Hypothalamus (tissue), 51 donors: ENCODE data around the gene NAV3.

Source experiments
- DNase-seq, 51 donors: peaks; one replicate each; lab custom pipeline; 2025; lab: John Stamatoyannopoulos, UW

Gene NAV3

GRCh38 chr12:77830583-77831351, at the start of gene NAV3:
Gene NAV3 (plus strand): TSS chr12:77830894. CDS start chr12:77831462, 568 bp downstream.
- DNase-seq: peak in 1 of 51 donors; percentile 24

- DNase-seq: no peak
Measured at GRCh38 chr12:77782034-77782433, 48.7 kb upstream of the NAV3 start.

GRCh38 chr12:77782766-77783165, 47.9 kb upstream of the NAV3 start:
- DNase-seq: no peak

- DNase-seq: no peak
Measured at GRCh38 chr12:77785211-77785610, 45.5 kb upstream of the NAV3 start.

- no peak for DNase-seq
Measured at GRCh38 chr12:77786675-77787074, 44.0 kb upstream of the NAV3 start.

GRCh38 chr12:77788231-77789168, 42.2 kb upstream of the NAV3 start:
- DNase-seq: no peak

GRCh38 chr12:77795699-77796098, 35.0 kb upstream of the NAV3 start:
- DNase-seq: no peak

GRCh38 chr12:77796775-77797174, 33.9 kb upstream of the NAV3 start:
- DNase-seq: no peak

GRCh38 chr12:77800501-77800900, 30.2 kb upstream of the NAV3 start:
- no peak for DNase-seq

- DNase-seq: no peak
Measured at GRCh38 chr12:77808534-77808933, 22.2 kb upstream of the NAV3 start.

- DNase-seq: no peak
Measured at GRCh38 chr12:77813558-77813957, 17.1 kb upstream of the NAV3 start.

- DNase-seq: no peak
Measured at GRCh38 chr12:77814386-77814785, 16.3 kb upstream of the NAV3 start.

- no peak for DNase-seq
Measured at GRCh38 chr12:77816196-77816595, 14.5 kb upstream of the NAV3 start.

- DNase-seq: no peak
Measured at GRCh38 chr12:77817276-77817675, 13.4 kb upstream of the NAV3 start.

- DNase-seq: no peak
Measured at GRCh38 chr12:77818351-77818750, 12.3 kb upstream of the NAV3 start.

GRCh38 chr12:77821699-77822203, 8.9 kb upstream of the NAV3 start:
- DNase-seq: no peak

- peak in 10 of 51 donors; percentile 3 to 21 (median 8) for DNase-seq
Measured at GRCh38 chr12:77833329-77833728, 2.6 kb downstream of the NAV3 start.

GRCh38 chr12:77834618-77835017, 3.9 kb downstream of the NAV3 start:
- no peak for DNase-seq

GRCh38 chr12:77835969-77836368, 5.3 kb downstream of the NAV3 start:
- no peak for DNase-seq

GRCh38 chr12:77837876-77838291, 7.2 kb downstream of the NAV3 start:
- DNase-seq: peak in 8 of 51 donors; percentile 1 to 29 (median 8)

GRCh38 chr12:77841521-77841920, 10.8 kb downstream of the NAV3 start:
- no peak for DNase-seq
